Measurements from ENCODE around the gene SECISBP2.
"Not testable (repeated sequence)": the region's sequence is repeated elsewhere in the genome, so short reads cannot be mapped to it uniquely, and the experiment has no call there.

SECISBP2 gene

DNA sequence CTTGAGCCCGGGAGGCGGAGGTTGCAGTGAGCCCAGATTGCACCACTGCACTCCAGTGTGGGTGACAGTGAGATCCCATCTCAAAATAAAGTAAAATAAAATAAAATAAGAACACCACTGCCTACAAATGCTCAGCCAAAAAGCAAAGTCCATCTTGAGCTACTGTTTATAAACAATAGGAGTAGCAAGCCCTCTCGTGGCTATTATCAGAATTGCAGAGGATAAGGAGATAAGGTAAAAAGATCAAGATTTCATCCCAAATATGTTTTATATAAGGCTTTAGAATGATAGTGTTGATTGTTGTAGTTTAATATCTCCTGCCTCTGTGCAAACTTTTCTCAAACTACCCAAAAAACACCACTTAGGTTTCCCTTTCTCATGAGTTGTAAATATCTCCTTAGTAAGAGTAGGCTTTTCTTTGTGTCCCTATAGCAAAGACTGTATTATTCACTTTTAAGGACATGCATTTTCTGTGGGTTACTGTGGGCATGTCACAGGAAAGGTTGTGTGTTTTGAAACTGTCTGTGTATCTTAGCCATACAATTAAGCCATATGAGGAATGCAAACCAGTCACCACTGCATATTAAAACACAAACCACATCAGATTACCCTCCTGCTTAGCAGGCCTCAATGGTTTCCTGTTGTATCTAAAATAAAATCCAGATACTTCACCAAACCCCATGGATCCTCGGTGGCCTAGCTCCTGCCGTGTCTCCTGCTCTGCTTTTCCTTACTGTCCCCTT, 39.1 kb upstream of the SECISBP2 start:
- no peak overlapping the region for H2BK12ac ChIP-seq (ENCODE audit: low read length in 2 of 2)
- H3K18ac ChIP-seq (ENCODE audit: low read depth in 1 of 2, low read length in 2 of 2) = no peak overlapping the region
- no peaks in the 10 kb centered on the region for H3K36me3 ChIP-seq (ENCODE audit: control insufficient read depth in 1 of 2, insufficient read depth in 2 of 2, low read depth in 1 of 2, low read length in 2 of 2)
- no peaks in the 10 kb centered on the region for H3K27me3 ChIP-seq (ENCODE audit: control insufficient read depth in 1 of 2, insufficient read depth in 1 of 2, low read length in 2 of 2)
- no peak overlapping the region for H4K91ac ChIP-seq (ENCODE audit: low read length)
- peaks cover 14% of the 10 kb centered on the region for H3K9me3 ChIP-seq (ENCODE audit: control insufficient read depth, low read length)
- no peak overlapping the region for H3K23ac ChIP-seq (ENCODE audit: low read length in 2 of 2)
- H3K4me2 ChIP-seq (ENCODE audit: low read length, poor library complexity, severe bottlenecking) = no peak overlapping the region
- no peak overlapping the region for H2BK5ac ChIP-seq (ENCODE audit: low read depth, low read length, poor library complexity, severe bottlenecking)
- H2AFZ ChIP-seq (ENCODE audit: low read depth, low read length) = no peak overlapping the region
- no peak overlapping the region for H3K9ac ChIP-seq (ENCODE audit: low read length)
- no peak overlapping the region for H2BK15ac ChIP-seq (ENCODE audit: low read depth, poor library complexity, severe bottlenecking)
- no peak overlapping the region for H3K4me3 ChIP-seq (ENCODE audit: insufficient read depth in 1 of 2, low read depth in 1 of 2, low read length in 2 of 2)
- H3K79me1 ChIP-seq (replicated peaks; ENCODE audit: low read length, poor library complexity, severe bottlenecking) = no peaks in the 10 kb centered on the region
- no peak overlapping the region for H3K14ac ChIP-seq (ENCODE audit: low read length in 2 of 2)
- peak; percentile 66 for DNase-seq
- no peak overlapping the region for H3K4ac ChIP-seq (ENCODE audit: low read depth in 1 of 2, low read length in 2 of 2)
- no peaks in the 10 kb centered on the region for H3K4me1 ChIP-seq (ENCODE audit: control insufficient read depth, insufficient read depth, low read depth, low read length)
- H2AK5ac ChIP-seq (ENCODE audit: low read length, severe bottlenecking) = no peak overlapping the region
- WGBS = 40% methylated on average over 2 of the region's 5 CpGs
- no peak overlapping the region for H4K8ac ChIP-seq (ENCODE audit: low read length)
- no peak overlapping the region for H3K27ac ChIP-seq (ENCODE audit: low read length, poor library complexity, severe bottlenecking)
- no peak overlapping the region for H2BK120ac ChIP-seq (ENCODE audit: low read depth, low read length)

DNA sequence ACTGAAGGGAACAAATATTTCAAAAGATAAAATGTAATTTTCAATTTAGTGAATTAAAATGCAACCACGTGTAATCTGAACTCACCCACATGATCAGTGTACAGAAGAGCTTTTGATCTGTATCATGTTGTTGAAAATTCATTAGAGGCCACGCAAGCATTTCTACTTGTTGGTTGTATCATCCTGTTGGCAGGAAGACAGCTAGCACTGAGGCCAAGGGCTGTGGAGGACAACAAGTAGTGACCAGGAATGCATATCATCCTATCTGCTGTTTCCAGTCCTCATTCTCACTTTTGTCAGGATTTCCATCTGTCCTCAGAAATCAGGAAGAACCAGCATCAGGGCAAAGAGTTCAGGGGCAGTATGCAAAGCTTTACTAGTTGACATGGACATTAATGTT, 37.2 kb upstream of the SECISBP2 start:
- Histone ChIP-seq H2BK5ac (ENCODE audit: low read depth, low read length, poor library complexity, severe bottlenecking) (no peak overlapping the region), H3K14ac (ENCODE audit: low read length in 2 of 2) (no peak overlapping the region), H3K4me1 (ENCODE audit: control insufficient read depth, insufficient read depth, low read depth, low read length) (no peaks in the 10 kb centered on the region), H2BK12ac (ENCODE audit: low read length in 2 of 2) (no peak overlapping the region), H3K9me3 (ENCODE audit: control insufficient read depth, low read length) (no peaks in the 10 kb centered on the region), H3K36me3 (ENCODE audit: control insufficient read depth in 1 of 2, insufficient read depth in 2 of 2, low read depth in 1 of 2, low read length in 2 of 2) (no peaks in the 10 kb centered on the region), H4K91ac (ENCODE audit: low read length) (no peak overlapping the region), H3K9ac (ENCODE audit: low read length) (no peak overlapping the region), H2BK120ac (ENCODE audit: low read depth, low read length) (no peak overlapping the region), H3K79me1 (replicated peaks; ENCODE audit: low read length, poor library complexity, severe bottlenecking) (no peaks in the 10 kb centered on the region), H2AK5ac (ENCODE audit: low read length, severe bottlenecking) (no peak overlapping the region), H4K8ac (ENCODE audit: low read length) (no peak overlapping the region), H3K4ac (ENCODE audit: low read depth in 1 of 2, low read length in 2 of 2) (no peak overlapping the region), H3K4me3 (ENCODE audit: insufficient read depth in 1 of 2, low read depth in 1 of 2, low read length in 2 of 2) (no peak overlapping the region), H3K27me3 (ENCODE audit: control insufficient read depth in 1 of 2, insufficient read depth in 1 of 2, low read length in 2 of 2) (no peaks in the 10 kb centered on the region), H3K4me2 (ENCODE audit: low read length, poor library complexity, severe bottlenecking) (no peak overlapping the region), H3K27ac (ENCODE audit: low read length, poor library complexity, severe bottlenecking) (no peak overlapping the region), H2BK15ac (ENCODE audit: low read depth, poor library complexity, severe bottlenecking) (no peak overlapping the region), H3K23ac (ENCODE audit: low read length in 2 of 2) (no peak overlapping the region), H2AFZ (ENCODE audit: low read depth, low read length) (no peak overlapping the region), H3K18ac (ENCODE audit: low read depth in 1 of 2, low read length in 2 of 2) (no peak overlapping the region)
- 100% methylated on average over 1 of the region's 2 CpGs for WGBS
- no peak for DNase-seq

DNA sequence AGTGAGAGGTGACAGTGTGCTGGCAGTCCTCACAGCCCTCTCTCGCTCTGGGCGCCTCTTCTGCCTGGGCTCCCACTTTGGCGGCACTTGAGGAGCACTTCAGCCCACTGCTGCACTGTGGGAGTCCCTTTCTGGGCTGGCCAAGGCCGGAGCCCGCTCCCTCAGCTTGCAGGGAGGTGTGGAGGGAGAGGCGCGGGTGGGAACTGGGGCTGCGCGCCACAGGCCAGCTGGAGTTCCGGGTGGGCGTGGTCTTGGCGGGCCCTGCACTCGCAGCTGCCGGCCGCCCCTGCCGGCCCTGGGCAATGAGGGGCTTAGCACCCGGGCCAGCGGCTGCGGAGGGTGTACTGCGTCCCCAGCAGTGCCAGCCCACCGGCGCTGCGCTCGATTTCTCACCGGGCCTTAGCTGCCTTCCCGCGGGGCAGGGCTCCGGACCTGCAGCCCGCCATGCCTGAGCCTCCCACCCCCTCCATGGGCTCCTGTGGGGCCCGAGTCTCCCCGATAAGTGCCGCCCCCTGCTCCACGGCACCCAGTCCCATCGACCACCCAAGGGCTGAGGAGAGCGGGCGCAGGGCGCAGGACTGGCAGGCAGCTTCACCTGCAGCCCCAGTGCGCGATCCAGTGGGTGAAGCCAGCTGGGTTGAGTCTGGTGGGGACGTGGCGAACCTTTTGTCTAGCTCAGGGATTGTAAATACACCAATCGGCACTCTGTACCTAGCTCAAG, 35.9 kb upstream of the SECISBP2 start:
- H2AFZ ChIP-seq (ENCODE audit: low read depth, low read length); H2BK15ac ChIP-seq (ENCODE audit: low read depth, poor library complexity, severe bottlenecking); H4K91ac ChIP-seq (ENCODE audit: low read length); H2BK120ac ChIP-seq (ENCODE audit: low read depth, low read length); H3K4ac ChIP-seq (ENCODE audit: low read depth in 1 of 2, low read length in 2 of 2); H2BK5ac ChIP-seq (ENCODE audit: low read depth, low read length, poor library complexity, severe bottlenecking); H3K23ac ChIP-seq (ENCODE audit: low read length in 2 of 2); H4K8ac ChIP-seq (ENCODE audit: low read length); H3K9me3 ChIP-seq (ENCODE audit: control insufficient read depth, low read length); DNase-seq; H2BK12ac ChIP-seq (ENCODE audit: low read length in 2 of 2); H3K27ac ChIP-seq (ENCODE audit: low read length, poor library complexity, severe bottlenecking); H3K36me3 ChIP-seq (ENCODE audit: control insufficient read depth in 1 of 2, insufficient read depth in 2 of 2, low read depth in 1 of 2, low read length in 2 of 2); H3K27me3 ChIP-seq (ENCODE audit: control insufficient read depth in 1 of 2, insufficient read depth in 1 of 2, low read length in 2 of 2); H3K79me1 ChIP-seq (replicated peaks; ENCODE audit: low read length, poor library complexity, severe bottlenecking); H3K4me1 ChIP-seq (ENCODE audit: control insufficient read depth, insufficient read depth, low read depth, low read length); H2AK5ac ChIP-seq (ENCODE audit: low read length, severe bottlenecking); H3K14ac ChIP-seq (ENCODE audit: low read length in 2 of 2); H3K4me2 ChIP-seq (ENCODE audit: low read length, poor library complexity, severe bottlenecking); H3K9ac ChIP-seq (ENCODE audit: low read length): not testable (repeated sequence)
- H3K4me3 ChIP-seq (ENCODE audit: insufficient read depth in 1 of 2, low read depth in 1 of 2, low read length in 2 of 2) = peak overlapping the region in 1 of 2 experiments; percentile 55
- H3K18ac ChIP-seq (ENCODE audit: low read depth in 1 of 2, low read length in 2 of 2) = peak overlapping the region in 1 of 2 experiments; percentile 32
- 82% methylated on average over 42 of the region's 42 CpGs for WGBS

- Histone ChIP-seq H3K9ac (ENCODE audit: low read length) (no peak overlapping the region), H2AFZ (ENCODE audit: low read depth, low read length) (no peak overlapping the region), H2BK120ac (ENCODE audit: low read depth, low read length) (no peak overlapping the region), H3K79me1 (replicated peaks; ENCODE audit: low read length, poor library complexity, severe bottlenecking) (no peaks in the 10 kb centered on the region), H2AK5ac (ENCODE audit: low read length, severe bottlenecking) (no peak overlapping the region), H2BK15ac (ENCODE audit: low read depth, poor library complexity, severe bottlenecking) (no peak overlapping the region), H3K14ac (ENCODE audit: low read length in 2 of 2) (no peak overlapping the region), H3K23ac (ENCODE audit: low read length in 2 of 2) (no peak overlapping the region), H3K4me1 (ENCODE audit: control insufficient read depth, insufficient read depth, low read depth, low read length) (no peaks in the 10 kb centered on the region), H3K27ac (ENCODE audit: low read length, poor library complexity, severe bottlenecking) (no peak overlapping the region), H3K27me3 (ENCODE audit: control insufficient read depth in 1 of 2, insufficient read depth in 1 of 2, low read length in 2 of 2) (no peaks in the 10 kb centered on the region), H2BK5ac (ENCODE audit: low read depth, low read length, poor library complexity, severe bottlenecking) (no peak overlapping the region), H3K4me3 (ENCODE audit: insufficient read depth in 1 of 2, low read depth in 1 of 2, low read length in 2 of 2) (no peak overlapping the region), H3K4me2 (ENCODE audit: low read length, poor library complexity, severe bottlenecking) (no peak overlapping the region), H4K8ac (ENCODE audit: low read length) (no peak overlapping the region), H3K9me3 (ENCODE audit: control insufficient read depth, low read length) (no peaks in the 10 kb centered on the region), H3K36me3 (ENCODE audit: control insufficient read depth in 1 of 2, insufficient read depth in 2 of 2, low read depth in 1 of 2, low read length in 2 of 2) (no peaks in the 10 kb centered on the region), H2BK12ac (ENCODE audit: low read length in 2 of 2) (no peak overlapping the region), H4K91ac (ENCODE audit: low read length) (no peak overlapping the region), H3K18ac (ENCODE audit: low read depth in 1 of 2, low read length in 2 of 2) (no peak overlapping the region), H3K4ac (ENCODE audit: low read depth in 1 of 2, low read length in 2 of 2) (no peak overlapping the region)
- DNase-seq = no peak
- 90% methylated on average over 6 of the region's 7 CpGs for WGBS
These were observed 34.2 kb upstream of the SECISBP2 start for GRCh38 chr9:89284076-89284475.
